PC-3 (cell line): ENCODE measurements around the gene TRPV6. TPM values are rescaled to one million over a fixed set of nuclear protein-coding genes. Genes with fewer than 3 reads are reported as not detected.

Experiments
- ATAC-seq: fragments of 200-7000 bp; cut with Tn5 transposase; 2 replicates; pipeline ENCODE4 v1.9.1; 2020; ENCODE audit warnings: mild to moderate bottlenecking, moderate library complexity
- BruUV-seq: library from RNA; stranded (reverse); fragments of 400-500 nt; replicated peaks from 2 replicates; lab custom pipeline; 2021; lab: Mats Ljungman, UMichigan
- CTCF ChIA-PET: fragments of 300-600 bp; sonication (Branson Sonifier 250); formaldehyde crosslinking; loops from one replicate; lab custom pipeline; 2022; ENCODE audit warnings: antibody characterized with exemption; lab: Charles Lee
- POLR2A ChIA-PET: fragments of 300-600 bp; sonication (Branson Sonifier 250); formaldehyde crosslinking; loops from one replicate; lab custom pipeline; 2022; ENCODE audit warnings: antibody characterized with exemption; ENCODE audit not compliant: unreplicated experiment; lab: Charles Lee
- DNase-seq: peaks from one replicate; pipeline ENCODE4 v3.0.0-alpha.2; 2015
- H2AFZ ChIP-seq: fragments of 300-600 bp; sonication (generic); 2 replicates; pipeline ENCODE4 v1.6.0; 2016; ENCODE audit warnings: antibody characterized with exemption, low read length
- H3F3A ChIP-seq: fragments of 300-600 bp; sonication (generic); one replicate; pipeline ENCODE4 v1.6.0; 2017; ENCODE audit warnings: antibody characterized with exemption, low read length, control low read depth, mild to moderate bottlenecking; ENCODE audit not compliant: unreplicated experiment
- H3K27ac ChIP-seq: fragments of 300-600 bp; sonication (generic); 2 replicates; pipeline ENCODE4 v1.5.1; 2016; ENCODE audit warnings: mild to moderate bottlenecking, low read length
- H3K27me3 ChIP-seq: fragments of 300-600 bp; sonication (generic); 2 replicates; pipeline ENCODE4 v1.6.1; 2016; ENCODE audit warnings: low read length, mixed read lengths
- H3K36me3 ChIP-seq: fragments of 300-600 bp; sonication (generic); 2 replicates; pipeline ENCODE4 v1.6.1; 2016; ENCODE audit warnings: low read depth, mixed run types, low read length, mixed read lengths
- H3K4me1 ChIP-seq: fragments of 300-600 bp; sonication (generic); 2 replicates; pipeline ENCODE4 v1.5.1; 2016; ENCODE audit warnings: low read length; ENCODE audit not compliant: insufficient read depth
- H3K4me2 ChIP-seq: fragments of 300-600 bp; sonication (generic); 2 replicates; pipeline ENCODE4 v1.6.0; 2016; ENCODE audit warnings: low read length
- H3K4me3 ChIP-seq: fragments of 300-600 bp; sonication (generic); 2 replicates; pipeline ENCODE4 v1.5.1; 2016; ENCODE audit warnings: mild to moderate bottlenecking, low read length, mixed read lengths
- H3K79me2 ChIP-seq: fragments of 300-600 bp; sonication (generic); 2 replicates; pipeline ENCODE4 v1.6.1; 2017; ENCODE audit warnings: low read length, mixed read lengths
- H3K9ac ChIP-seq: fragments of 300-600 bp; sonication (generic); 2 replicates; pipeline ENCODE4 v1.6.0; 2016; ENCODE audit warnings: mild to moderate bottlenecking, low read length
- H3K9me2 ChIP-seq: fragments of 300-600 bp; sonication (generic); replicated peaks from 2 replicates; pipeline ENCODE4 v1.6.1; 2016; ENCODE audit warnings: mixed run types, low read length, mixed read lengths
- H3K9me3 ChIP-seq: fragments of 300-600 bp; sonication (generic); 2 replicates; pipeline ENCODE4 v1.6.1; 2016; ENCODE audit warnings: low read length, mixed read lengths
- H4K20me1 ChIP-seq: fragments of 300-600 bp; sonication (generic); 2 replicates; pipeline ENCODE4 v1.6.1; 2016; ENCODE audit warnings: low read length, mixed read lengths
- EZH2 ChIP-seq: fragments of 300-600 bp; sonication (generic); IDR thresholded peaks from one replicate; pipeline ENCODE4 v1.6.1; 2017; ENCODE audit warnings: antibody characterized with exemption, mild to moderate bottlenecking, low read length; ENCODE audit not compliant: unreplicated experiment
- EZH2phosphoT487 ChIP-seq: fragments of 300-600 bp; sonication (generic); IDR thresholded peaks from 2 replicates; pipeline ENCODE4 v1.6.1; 2018; ENCODE audit warnings: mild to moderate bottlenecking, antibody characterized with exemption, low read length, borderline replicate concordance
- intact Hi-C: fragments of 100-400 bp; cut with micrococcal nuclease; formaldehyde crosslinking; loops from 2 replicates; pipeline ENCODE4 v1.9.0; 2023
- total RNA-seq: library from RNA; depleted of rRNA; stranded (reverse); fragments of >200 nt; gene quantifications from 2 replicates; pipeline ENCODE4 v1.2.3, GENCODE V29; 2014
- TF ChIP-seq, protein P1 (sequence below): fragments of 300-600 bp; sonication (generic); conservative IDR thresholded peaks from 2 replicates; pipeline ENCODE4 v1.5.1; 2017; ENCODE audit warnings: antibody characterized with exemption, low read depth, mild to moderate bottlenecking, low read length

TRPV6 gene
- total RNA-seq, 1 experiment from 2014 or later, result 1.4 TPM

DNA sequence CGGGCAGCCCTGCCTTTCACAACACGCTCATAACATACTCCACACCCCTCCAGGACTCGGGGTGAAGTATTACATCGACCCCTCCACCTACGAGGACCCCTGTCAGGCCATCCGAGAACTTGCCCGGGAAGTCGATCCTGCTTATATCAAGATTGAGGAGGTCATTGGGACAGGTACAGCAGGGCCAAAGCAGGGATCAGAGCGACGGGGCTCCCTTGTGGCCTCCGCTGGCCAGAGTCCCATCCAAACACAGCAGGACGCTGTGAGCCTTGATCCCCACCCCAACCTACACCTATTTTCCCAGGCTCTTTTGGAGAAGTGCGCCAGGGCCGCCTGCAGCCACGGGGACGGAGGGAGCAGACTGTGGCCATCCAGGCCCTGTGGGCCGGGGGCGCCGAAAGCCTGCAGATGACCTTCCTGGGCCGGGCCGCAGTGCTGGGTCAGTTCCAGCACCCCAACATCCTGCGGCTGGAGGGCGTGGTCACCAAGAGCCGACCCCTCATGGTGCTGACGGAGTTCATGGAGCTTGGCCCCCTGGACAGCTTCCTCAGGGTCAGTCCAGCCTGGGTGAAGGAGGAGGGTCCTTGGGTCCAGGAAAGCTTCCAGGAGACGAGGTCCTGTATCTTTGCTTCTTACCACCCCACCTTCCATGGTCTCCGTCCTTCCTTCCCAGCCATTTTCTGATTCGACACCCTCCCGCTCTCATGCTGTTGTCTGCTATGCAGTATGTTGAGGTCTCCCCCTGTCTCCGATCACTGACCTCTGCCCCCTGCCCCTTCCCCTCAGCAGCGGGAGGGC, 17.2 kb downstream of the TRPV6 start:
- BruUV-seq, result no TSS peak
- H3K27me3 ChIP-seq, result no peaks in the 10 kb centered on the region
- H3K27ac ChIP-seq, result no peak overlapping the region
- H3K4me3 ChIP-seq, result no peak overlapping the region
- H3K36me3 ChIP-seq, result no peaks in the 10 kb centered on the region
- no peaks in the 10 kb centered on the region for H3K9me3 ChIP-seq
- DNase-seq, result no peak
- POLR2A ChIA-PET, result no interaction called here
- H2AFZ ChIP-seq, result no peak overlapping the region
- no peaks in the 10 kb centered on the region for H3K79me2 ChIP-seq
- H4K20me1 ChIP-seq, result no peaks in the 10 kb centered on the region
- intact Hi-C loops, result loop anchor here (5.0 kb wide), 1 partner anchor 56 kb away; no protein-coding TSS in a partner anchor
- H3K9ac ChIP-seq, result no peak overlapping the region
- CTCF ChIA-PET, result no interaction called here
- no peak for TF ChIP-seq EZH2
- no peak for TF ChIP-seq EZH2phosphoT487
- TF ChIP-seq, protein P1, sequence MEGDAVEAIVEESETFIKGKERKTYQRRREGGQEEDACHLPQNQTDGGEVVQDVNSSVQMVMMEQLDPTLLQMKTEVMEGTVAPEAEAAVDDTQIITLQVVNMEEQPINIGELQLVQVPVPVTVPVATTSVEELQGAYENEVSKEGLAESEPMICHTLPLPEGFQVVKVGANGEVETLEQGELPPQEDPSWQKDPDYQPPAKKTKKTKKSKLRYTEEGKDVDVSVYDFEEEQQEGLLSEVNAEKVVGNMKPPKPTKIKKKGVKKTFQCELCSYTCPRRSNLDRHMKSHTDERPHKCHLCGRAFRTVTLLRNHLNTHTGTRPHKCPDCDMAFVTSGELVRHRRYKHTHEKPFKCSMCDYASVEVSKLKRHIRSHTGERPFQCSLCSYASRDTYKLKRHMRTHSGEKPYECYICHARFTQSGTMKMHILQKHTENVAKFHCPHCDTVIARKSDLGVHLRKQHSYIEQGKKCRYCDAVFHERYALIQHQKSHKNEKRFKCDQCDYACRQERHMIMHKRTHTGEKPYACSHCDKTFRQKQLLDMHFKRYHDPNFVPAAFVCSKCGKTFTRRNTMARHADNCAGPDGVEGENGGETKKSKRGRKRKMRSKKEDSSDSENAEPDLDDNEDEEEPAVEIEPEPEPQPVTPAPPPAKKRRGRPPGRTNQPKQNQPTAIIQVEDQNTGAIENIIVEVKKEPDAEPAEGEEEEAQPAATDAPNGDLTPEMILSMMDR, result peak; percentile 20; the same call in 1 of the 2 replicates
- no peaks in the 10 kb centered on the region for H3K4me1 ChIP-seq
- no peak overlapping the region for H3K4me2 ChIP-seq
- H3K9me2 ChIP-seq, result no peaks in the 10 kb centered on the region
- H3F3A ChIP-seq, result no peaks in the 10 kb centered on the region
- no peak for ATAC-seq

GRCh38 chr7:142867398-142868187, 18.0 kb downstream of the TRPV6 start:
- intact Hi-C loops, result loop anchor here (5.0 kb wide), 1 partner anchor 55 kb away; no protein-coding TSS in a partner anchor
- no peak for TF ChIP-seq EZH2
- TF ChIP-seq, protein P1, result no peak
- no peak for TF ChIP-seq EZH2phosphoT487
- DNase-seq, result no peak
- no peak overlapping the region for H3K4me3 ChIP-seq
- H3K79me2 ChIP-seq, result no peaks in the 10 kb centered on the region
- no peak overlapping the region for H2AFZ ChIP-seq
- no peak overlapping the region for H3K9ac ChIP-seq
- H4K20me1 ChIP-seq, result no peaks in the 10 kb centered on the region
- no TSS peak for BruUV-seq
- CTCF ChIA-PET, result no interaction called here
- H3K27ac ChIP-seq, result no peak overlapping the region
- H3K36me3 ChIP-seq, result no peaks in the 10 kb centered on the region
- POLR2A ChIA-PET, result no interaction called here
- H3K9me3 ChIP-seq, result no peaks in the 10 kb centered on the region
- no peaks in the 10 kb centered on the region for H3K9me2 ChIP-seq
- ATAC-seq, result no peak
- H3K4me1 ChIP-seq, result no peaks in the 10 kb centered on the region
- H3K4me2 ChIP-seq, result no peak overlapping the region
- no peaks in the 10 kb centered on the region for H3F3A ChIP-seq
- H3K27me3 ChIP-seq, result no peaks in the 10 kb centered on the region

- no peaks in the 10 kb centered on the region for H3K79me2 ChIP-seq
- ChIA-PET POLR2A (no interaction called here), CTCF (no interaction called here)
- H2AFZ ChIP-seq, result no peak overlapping the region
- H3K4me3 ChIP-seq, result no peak overlapping the region
- no peaks in the 10 kb centered on the region for H3K27me3 ChIP-seq
- H3F3A ChIP-seq, result no peaks in the 10 kb centered on the region
- H3K9ac ChIP-seq, result no peak overlapping the region
- H3K9me3 ChIP-seq, result no peaks in the 10 kb centered on the region
- no peak for ATAC-seq
- BruUV-seq, result no TSS peak
- no peaks in the 10 kb centered on the region for H4K20me1 ChIP-seq
- H3K4me2 ChIP-seq, result no peak overlapping the region
- no peak for TF ChIP-seq EZH2
- TF ChIP-seq, protein P1, result no peak
- no peak for TF ChIP-seq EZH2phosphoT487
- no peaks in the 10 kb centered on the region for H3K36me3 ChIP-seq
- H3K9me2 ChIP-seq, result no peaks in the 10 kb centered on the region
- intact Hi-C loops, result loop anchor here (5.0 kb wide), 1 partner anchor 55 kb away; no protein-coding TSS in a partner anchor
- no peak overlapping the region for H3K27ac ChIP-seq
- no peaks in the 10 kb centered on the region for H3K4me1 ChIP-seq
- DNase-seq, result no peak
Measured at GRCh38 chr7:142867097-142867378, 18.5 kb downstream of the TRPV6 start.
